Stimulated activated effector memory CD8-positive, alpha-beta T cell treated with anti-CD3 and anti-CD28 coated beads, Interleukin-12 subunit alpha, Interleukin-12 subunit beta, amount 100 ng/mL, for 72 hours (primary cell): ENCODE data around the gene RIN2.
"Not testable (repeated sequence)": the region's sequence is repeated elsewhere in the genome, so short reads cannot be mapped to it uniquely, and the experiment has no call there.

ENCODE experiments used
- ATAC-seq: fragments of 150-1000 bp; cut with Tn5 transposase; 2 replicates; pipeline ENCODE4 v1.10.0; 2021
- DNase-seq, 2 donors: peaks; one replicate each; pipeline ENCODE4 v3.0.0; 2021 to 2022; ENCODE audit warnings: low spot score in 2 of 2
- H3K27ac Mint-ChIP-seq: one replicate; pipeline ENCODE4 v1.8.0; 2022; ENCODE audit warnings: mild to moderate bottlenecking, mixed read lengths
- H3K36me3 Mint-ChIP-seq: one replicate; pipeline ENCODE4 v1.8.0; 2022; ENCODE audit warnings: mild to moderate bottlenecking, mixed read lengths
- H3K4me1 Mint-ChIP-seq: one replicate; pipeline ENCODE4 v1.8.0; 2022; ENCODE audit warnings: mixed read lengths
- H3K4me3 Mint-ChIP-seq: one replicate; pipeline ENCODE4 v1.8.0; 2022; ENCODE audit warnings: mild to moderate bottlenecking, mixed read lengths
- H3K9me3 Mint-ChIP-seq: one replicate; pipeline ENCODE4 v1.8.0; 2022; ENCODE audit warnings: mixed read lengths

RIN2 gene

DNA sequence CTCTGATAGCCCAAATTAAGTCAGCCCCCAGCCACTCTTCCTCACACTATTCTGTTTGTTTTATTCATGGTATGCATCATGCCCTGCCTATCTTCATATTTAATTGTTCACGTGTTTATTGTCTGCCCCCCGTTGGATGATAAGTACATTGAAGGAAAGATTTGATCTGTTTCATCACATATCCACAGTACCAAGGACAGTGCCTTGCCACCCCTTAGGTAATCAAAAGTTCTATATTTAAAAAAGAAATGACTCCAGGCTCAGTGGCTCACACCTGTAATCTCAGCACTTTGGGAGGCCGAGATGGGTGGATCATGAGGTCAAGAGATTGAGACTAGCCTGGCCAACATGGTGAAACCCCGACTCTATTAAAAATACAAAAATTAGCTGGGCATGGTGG, 10.2 kb upstream of the RIN2 start:
- no peaks in the 10 kb centered on the region for H3K4me1 Mint-ChIP-seq
- DNase-seq (no peak), ATAC-seq (no peak)
- H3K36me3 Mint-ChIP-seq, result no peaks in the 10 kb centered on the region
- no peak overlapping the region for H3K4me3 Mint-ChIP-seq
- no peak overlapping the region for H3K27ac Mint-ChIP-seq
- peaks cover 10% of the 10 kb centered on the region for H3K9me3 Mint-ChIP-seq

DNA sequence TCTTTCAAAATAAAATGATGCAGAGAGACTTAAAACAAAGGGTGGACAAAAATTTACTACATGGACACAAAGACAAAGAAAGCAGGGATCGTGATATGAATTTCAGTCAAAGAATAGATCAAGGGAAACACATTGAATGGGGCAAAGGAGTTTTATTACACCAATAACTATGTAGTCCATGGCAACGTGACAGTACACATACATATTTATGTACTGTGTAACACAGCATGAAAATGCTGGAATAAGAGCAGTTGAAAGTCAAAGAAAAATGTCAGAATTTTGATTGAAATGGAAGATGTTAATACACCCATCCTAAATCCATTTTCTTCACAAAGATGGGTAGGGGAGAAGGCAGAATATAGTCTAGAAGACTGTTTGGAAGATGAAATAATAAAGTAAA, 9.4 kb upstream of the RIN2 start:
- Mint-ChIP-seq H3K4me3 (no peak overlapping the region), H3K27ac (no peak overlapping the region), H3K36me3 (no peaks in the 10 kb centered on the region), H3K9me3 (peaks cover 10% of the 10 kb centered on the region), H3K4me1 (no peaks in the 10 kb centered on the region)
- ATAC-seq (no peak), DNase-seq (no peak)

GRCh38 chr20:19749618-19750071, 8.4 kb upstream of the RIN2 start:
- Mint-ChIP-seq H3K9me3 (peaks cover 7% of the 10 kb centered on the region), H3K4me1 (no peaks in the 10 kb centered on the region), H3K27ac (no peak overlapping the region), H3K4me3 (no peak overlapping the region), H3K36me3 (no peaks in the 10 kb centered on the region)
- DNase-seq, result no peak
- no peak for ATAC-seq

- ATAC-seq (no peak), DNase-seq (no peak)
- H3K9me3 Mint-ChIP-seq, result peaks cover 7% of the 10 kb centered on the region
- no peak overlapping the region for H3K4me3 Mint-ChIP-seq
- no peaks in the 10 kb centered on the region for H3K4me1 Mint-ChIP-seq
- no peak overlapping the region for H3K27ac Mint-ChIP-seq
- no peaks in the 10 kb centered on the region for H3K36me3 Mint-ChIP-seq
Observed at GRCh38 chr20:19750101-19750606, 7.9 kb upstream of the RIN2 start.

GRCh38 chr20:19750907-19751636, 7.0 kb upstream of the RIN2 start:
- H3K9me3 Mint-ChIP-seq, result peaks cover 2% of the 10 kb centered on the region
- no peak overlapping the region for H3K4me3 Mint-ChIP-seq
- DNase-seq (no peak), ATAC-seq (no peak)
- H3K4me1 Mint-ChIP-seq, result no peaks in the 10 kb centered on the region
- H3K36me3 Mint-ChIP-seq, result no peaks in the 10 kb centered on the region
- H3K27ac Mint-ChIP-seq, result no peak overlapping the region

- not testable (repeated sequence) for H3K4me3 Mint-ChIP-seq, DNase-seq, H3K36me3 Mint-ChIP-seq, H3K9me3 Mint-ChIP-seq, H3K4me1 Mint-ChIP-seq, ATAC-seq, H3K27ac Mint-ChIP-seq
Observed at GRCh38 chr20:19754201-19754600, 3.9 kb upstream of the RIN2 start.

- no peaks in the 10 kb centered on the region for H3K9me3 Mint-ChIP-seq
- no peak for DNase-seq
- H3K4me1 Mint-ChIP-seq, result no peaks in the 10 kb centered on the region
- H3K36me3 Mint-ChIP-seq, result no peaks in the 10 kb centered on the region
- H3K27ac Mint-ChIP-seq, result no peak overlapping the region
- no peak for ATAC-seq
- H3K4me3 Mint-ChIP-seq, result no peak overlapping the region
Observed at GRCh38 chr20:19756761-19757486, 1.1 kb upstream of the RIN2 start.

- no peak overlapping the region for H3K27ac Mint-ChIP-seq
- no peaks in the 10 kb centered on the region for H3K36me3 Mint-ChIP-seq
- DNase-seq (no peak), ATAC-seq (no peak)
- no peak overlapping the region for H3K4me3 Mint-ChIP-seq
- no peaks in the 10 kb centered on the region for H3K9me3 Mint-ChIP-seq
- no peaks in the 10 kb centered on the region for H3K4me1 Mint-ChIP-seq
Observed at GRCh38 chr20:19757487-19758132, 448 bp upstream of the RIN2 start.

- Mint-ChIP-seq H3K36me3 (no peaks in the 10 kb centered on the region), H3K4me3 (no peak overlapping the region), H3K9me3 (no peaks in the 10 kb centered on the region), H3K27ac (no peak overlapping the region), H3K4me1 (no peaks in the 10 kb centered on the region)
- ATAC-seq (peak; percentile 21), DNase-seq (no peak)
Observed at GRCh38 chr20:19758501-19759331, 658 bp downstream of the RIN2 start.

DNA sequence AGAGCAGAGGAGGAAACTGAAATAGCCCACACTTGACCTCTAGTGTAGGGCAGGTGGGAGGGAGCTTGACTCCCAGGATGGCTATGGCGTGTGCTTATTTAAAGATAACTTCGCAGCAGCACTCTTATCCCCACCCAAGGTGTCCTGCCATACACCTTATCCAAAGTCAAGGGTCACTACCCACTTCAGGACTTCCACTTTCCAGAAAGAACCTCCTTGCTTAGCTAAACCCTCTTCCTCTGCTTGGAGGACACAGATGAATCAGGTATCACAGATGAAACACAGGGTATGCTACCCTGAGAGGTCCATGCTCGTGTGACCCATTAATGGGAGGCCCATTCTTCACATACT, 2.3 kb downstream of the RIN2 start:
- no peak overlapping the region for H3K4me3 Mint-ChIP-seq
- H3K36me3 Mint-ChIP-seq, result no peaks in the 10 kb centered on the region
- H3K27ac Mint-ChIP-seq, result no peak overlapping the region
- no peaks in the 10 kb centered on the region for H3K9me3 Mint-ChIP-seq
- H3K4me1 Mint-ChIP-seq, result no peaks in the 10 kb centered on the region
- DNase-seq (no peak), ATAC-seq (no peak)

DNA sequence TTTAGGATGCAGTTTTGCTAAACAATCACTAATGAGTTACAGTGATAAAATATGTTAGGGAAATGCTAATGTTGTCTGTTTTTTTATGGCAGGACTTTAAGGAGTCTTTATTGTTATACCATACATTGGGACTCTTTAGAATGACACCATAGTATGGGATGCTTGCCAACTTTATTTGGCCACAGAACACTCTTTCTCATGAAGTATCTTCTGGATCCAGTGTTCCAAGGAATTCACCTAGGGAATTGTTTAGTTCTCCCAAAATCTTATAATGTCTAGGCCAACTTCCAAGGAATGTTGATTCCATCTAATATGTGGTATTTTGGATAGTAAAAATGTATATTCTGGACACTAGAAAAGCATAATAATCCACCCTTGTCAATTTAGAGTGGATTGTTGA, 3.3 kb downstream of the RIN2 start:
- DNase-seq (no peak), ATAC-seq (no peak)
- Mint-ChIP-seq H3K9me3 (no peaks in the 10 kb centered on the region), H3K36me3 (no peaks in the 10 kb centered on the region), H3K4me3 (no peak overlapping the region), H3K27ac (no peak overlapping the region), H3K4me1 (no peaks in the 10 kb centered on the region)

GRCh38 chr20:19761841-19762240, 3.8 kb downstream of the RIN2 start:
- H3K36me3 Mint-ChIP-seq, result no peaks in the 10 kb centered on the region
- H3K9me3 Mint-ChIP-seq, result no peaks in the 10 kb centered on the region
- no peak overlapping the region for H3K27ac Mint-ChIP-seq
- DNase-seq, result no peak
- H3K4me1 Mint-ChIP-seq, result no peaks in the 10 kb centered on the region
- no peak for ATAC-seq
- no peak overlapping the region for H3K4me3 Mint-ChIP-seq

DNA sequence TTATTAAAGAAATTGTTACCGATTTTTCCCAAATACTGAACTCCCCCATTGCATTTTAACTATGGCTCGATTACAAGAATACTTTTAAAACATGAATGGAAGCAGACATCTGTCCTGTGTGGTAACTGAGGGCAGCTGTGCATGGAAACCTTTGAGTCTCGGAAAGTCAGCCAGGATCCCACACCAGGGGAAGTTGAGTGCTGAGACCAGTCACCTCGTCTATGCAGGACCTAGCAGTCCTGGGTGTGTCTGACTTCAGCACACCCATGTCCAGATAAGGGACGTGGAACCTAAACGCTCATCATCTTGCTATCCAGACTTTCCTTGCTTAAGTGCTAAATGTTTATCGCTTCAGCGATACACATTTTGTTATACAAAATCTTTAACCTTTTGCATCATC, 6.1 kb downstream of the RIN2 start:
- H3K4me3 Mint-ChIP-seq, result no peak overlapping the region
- no peaks in the 10 kb centered on the region for H3K36me3 Mint-ChIP-seq
- H3K9me3 Mint-ChIP-seq, result no peaks in the 10 kb centered on the region
- ATAC-seq (no peak), DNase-seq (no peak)
- H3K4me1 Mint-ChIP-seq, result no peaks in the 10 kb centered on the region
- no peak overlapping the region for H3K27ac Mint-ChIP-seq

DNA sequence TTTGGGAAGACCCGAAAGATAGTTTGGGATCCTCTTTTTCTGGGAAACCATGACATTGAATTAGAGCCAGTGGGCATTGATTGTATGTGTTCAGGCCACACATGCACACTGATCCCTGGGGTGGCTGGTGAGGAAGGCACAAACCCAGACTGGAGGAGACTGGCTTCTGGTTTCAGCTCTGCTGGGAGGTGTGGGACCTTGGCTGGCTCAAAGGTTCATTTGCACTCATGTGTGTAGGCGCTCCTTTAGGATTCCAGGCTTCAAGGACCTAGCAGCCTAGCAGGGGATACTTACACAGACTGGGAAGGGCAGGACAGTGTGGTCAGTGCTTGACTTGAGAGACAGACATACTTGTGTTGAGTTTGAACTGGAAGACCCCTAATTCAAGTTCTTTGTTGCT, 7.2 kb downstream of the RIN2 start:
- H3K27ac Mint-ChIP-seq, result no peak overlapping the region
- DNase-seq (no peak), ATAC-seq (no peak)
- H3K9me3 Mint-ChIP-seq, result no peaks in the 10 kb centered on the region
- H3K4me1 Mint-ChIP-seq, result no peaks in the 10 kb centered on the region
- H3K4me3 Mint-ChIP-seq, result no peak overlapping the region
- no peaks in the 10 kb centered on the region for H3K36me3 Mint-ChIP-seq

GRCh38 chr20:19765913-19766312, 7.9 kb downstream of the RIN2 start:
- DNase-seq (no peak), ATAC-seq (no peak)
- no peak overlapping the region for H3K27ac Mint-ChIP-seq
- H3K4me3 Mint-ChIP-seq, result no peak overlapping the region
- H3K4me1 Mint-ChIP-seq, result no peaks in the 10 kb centered on the region
- H3K36me3 Mint-ChIP-seq, result no peaks in the 10 kb centered on the region
- H3K9me3 Mint-ChIP-seq, result no peaks in the 10 kb centered on the region
